ENCODE data around the gene PHAF1. TPM values are rescaled to one million over a fixed set of nuclear protein-coding genes. Genes with fewer than 3 reads are reported as not detected.

Gene PHAF1
- total RNA-seq, 1 donor from 2014 or later: 10.4 TPM

DNA sequence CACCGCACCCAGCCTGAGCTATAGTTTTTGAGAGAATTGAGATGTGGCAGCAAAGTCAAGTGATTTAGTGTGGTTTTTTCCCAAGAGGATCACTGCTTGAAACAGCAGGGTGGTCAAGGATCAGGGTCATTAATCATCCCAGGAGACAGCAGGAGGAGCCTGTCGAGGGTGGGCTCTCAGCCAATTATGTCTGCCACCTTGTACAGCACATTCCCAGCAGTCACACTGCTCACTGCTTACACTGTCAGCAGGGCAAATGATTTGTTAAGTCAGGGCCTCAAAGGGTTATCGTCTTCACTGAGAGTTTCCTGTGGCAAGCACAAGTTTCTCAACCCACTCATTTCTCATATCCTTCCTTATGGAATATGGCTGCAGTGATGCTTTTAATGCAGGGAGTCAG is 27.9 kb downstream of the PHAF1 start:
- Histone ChIP-seq H3K27ac (replicated peaks) (no peak overlapping the region), H3K27me3 (ENCODE audit: low read depth) (no peaks in the 10 kb centered on the region), H3K4me1 (no peaks in the 10 kb centered on the region), H3K9me3 (replicated peaks) (no peaks in the 10 kb centered on the region), H3K4me3 (no peak overlapping the region), H3K36me3 (peaks cover 95% of the 10 kb centered on the region)
- TF ChIP-seq, protein P1, sequence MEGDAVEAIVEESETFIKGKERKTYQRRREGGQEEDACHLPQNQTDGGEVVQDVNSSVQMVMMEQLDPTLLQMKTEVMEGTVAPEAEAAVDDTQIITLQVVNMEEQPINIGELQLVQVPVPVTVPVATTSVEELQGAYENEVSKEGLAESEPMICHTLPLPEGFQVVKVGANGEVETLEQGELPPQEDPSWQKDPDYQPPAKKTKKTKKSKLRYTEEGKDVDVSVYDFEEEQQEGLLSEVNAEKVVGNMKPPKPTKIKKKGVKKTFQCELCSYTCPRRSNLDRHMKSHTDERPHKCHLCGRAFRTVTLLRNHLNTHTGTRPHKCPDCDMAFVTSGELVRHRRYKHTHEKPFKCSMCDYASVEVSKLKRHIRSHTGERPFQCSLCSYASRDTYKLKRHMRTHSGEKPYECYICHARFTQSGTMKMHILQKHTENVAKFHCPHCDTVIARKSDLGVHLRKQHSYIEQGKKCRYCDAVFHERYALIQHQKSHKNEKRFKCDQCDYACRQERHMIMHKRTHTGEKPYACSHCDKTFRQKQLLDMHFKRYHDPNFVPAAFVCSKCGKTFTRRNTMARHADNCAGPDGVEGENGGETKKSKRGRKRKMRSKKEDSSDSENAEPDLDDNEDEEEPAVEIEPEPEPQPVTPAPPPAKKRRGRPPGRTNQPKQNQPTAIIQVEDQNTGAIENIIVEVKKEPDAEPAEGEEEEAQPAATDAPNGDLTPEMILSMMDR (IDR thresholded peaks at IDR 0.05; ENCODE audit: borderline replicate concordance): no peak
- no peak for DNase-seq
- intact Hi-C loops (cut with micrococcal nuclease): no loop called here

DNA sequence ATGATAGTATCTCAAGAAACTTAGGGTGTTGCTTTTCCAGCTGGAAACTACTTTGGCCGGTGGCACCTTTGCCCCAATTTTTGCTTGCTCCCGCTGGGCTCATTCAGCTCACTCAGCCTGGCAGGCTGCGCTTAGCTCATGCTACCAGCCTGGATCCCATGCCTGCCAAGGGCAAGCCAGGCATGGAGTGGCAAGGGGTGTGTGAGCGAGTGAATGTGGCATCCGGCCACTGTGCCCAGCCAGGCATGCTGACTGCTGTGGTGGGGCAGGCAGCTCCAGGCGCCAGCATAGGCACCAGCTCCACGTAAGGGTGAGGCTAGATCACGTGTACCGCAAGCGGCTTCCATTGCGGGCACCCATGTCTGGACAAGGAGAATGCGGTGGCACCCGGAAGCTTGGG is 31.6 kb downstream of the PHAF1 start:
- TF ChIP-seq, protein P1 (IDR thresholded peaks at IDR 0.05; ENCODE audit: borderline replicate concordance): no peak
- Histone ChIP-seq H3K27ac (replicated peaks) (no peak overlapping the region), H3K4me1 (no peaks in the 10 kb centered on the region), H3K27me3 (ENCODE audit: low read depth) (no peaks in the 10 kb centered on the region), H3K36me3 (peaks cover 98% of the 10 kb centered on the region), H3K4me3 (no peak overlapping the region), H3K9me3 (replicated peaks) (no peaks in the 10 kb centered on the region)
- intact Hi-C loops (cut with micrococcal nuclease): no loop called here
- no peak for DNase-seq

DNA sequence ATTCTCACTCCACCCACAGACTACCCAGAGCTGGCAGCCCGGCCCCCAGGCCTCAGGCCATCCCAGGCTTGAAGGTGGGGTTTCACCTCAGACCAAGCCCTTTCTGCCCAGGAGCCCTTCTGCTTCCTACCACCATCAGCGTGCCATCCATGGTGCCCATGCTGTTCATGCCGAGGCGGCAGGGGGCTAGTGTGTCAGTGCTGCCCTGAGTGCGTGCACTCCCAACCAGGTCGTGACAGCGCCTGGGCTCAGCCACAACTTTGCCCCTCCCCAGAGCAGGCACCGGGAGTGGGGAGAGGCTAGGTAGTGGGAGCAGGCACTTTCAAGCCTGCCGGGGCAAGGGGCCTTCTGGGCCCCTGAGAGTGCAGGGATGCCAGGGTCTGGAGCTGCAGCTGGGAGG is 32.6 kb downstream of the PHAF1 start:
- H3K9me3 ChIP-seq (replicated peaks): no peaks in the 10 kb centered on the region
- no peak for DNase-seq

DNA sequence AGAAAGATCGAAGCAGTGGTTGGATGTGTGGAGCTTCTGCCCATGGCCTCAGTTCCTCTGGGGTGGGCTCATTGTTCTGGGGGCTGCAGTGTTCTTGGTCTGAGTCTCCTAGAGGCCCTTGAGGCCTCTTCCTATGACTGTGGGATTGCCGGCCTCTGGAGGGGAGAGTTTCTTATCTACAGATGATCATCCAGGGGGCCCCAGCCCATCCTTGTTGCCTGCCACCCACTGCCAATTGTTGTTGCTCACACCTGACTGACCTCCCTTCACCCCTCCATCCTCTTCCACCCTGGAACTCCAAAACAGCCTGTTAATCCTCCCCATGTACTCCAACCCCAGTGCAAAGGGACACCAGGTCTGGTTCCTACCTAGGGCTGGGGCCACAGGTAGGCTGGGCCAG is 35.2 kb downstream of the PHAF1 start:
- H3K36me3 ChIP-seq: peaks cover 82% of the 10 kb centered on the region
- TF ChIP-seq, protein P1 (IDR thresholded peaks at IDR 0.05; ENCODE audit: borderline replicate concordance): no peak
- peaks cover 3% of the 10 kb centered on the region for H3K27me3 ChIP-seq (ENCODE audit: low read depth)
- H3K4me1 ChIP-seq: peaks cover 2% of the 10 kb centered on the region
- DNase-seq: no peak
- H3K27ac ChIP-seq (replicated peaks): no peak overlapping the region
- H3K4me3 ChIP-seq: no peak overlapping the region
- intact Hi-C loops (cut with micrococcal nuclease): no loop called here
- H3K9me3 ChIP-seq (replicated peaks): no peaks in the 10 kb centered on the region

More for the DNA sequence above, 32.6 kb downstream of the PHAF1 start:
- TF ChIP-seq, protein P1 (IDR thresholded peaks at IDR 0.05; ENCODE audit: borderline replicate concordance): no peak
- intact Hi-C loops (cut with micrococcal nuclease): no loop called here
- Histone ChIP-seq H3K27me3 (ENCODE audit: low read depth) (no peaks in the 10 kb centered on the region), H3K4me3 (no peak overlapping the region), H3K36me3 (peaks cover 98% of the 10 kb centered on the region), H3K27ac (replicated peaks) (no peak overlapping the region), H3K4me1 (no peaks in the 10 kb centered on the region)

DNA sequence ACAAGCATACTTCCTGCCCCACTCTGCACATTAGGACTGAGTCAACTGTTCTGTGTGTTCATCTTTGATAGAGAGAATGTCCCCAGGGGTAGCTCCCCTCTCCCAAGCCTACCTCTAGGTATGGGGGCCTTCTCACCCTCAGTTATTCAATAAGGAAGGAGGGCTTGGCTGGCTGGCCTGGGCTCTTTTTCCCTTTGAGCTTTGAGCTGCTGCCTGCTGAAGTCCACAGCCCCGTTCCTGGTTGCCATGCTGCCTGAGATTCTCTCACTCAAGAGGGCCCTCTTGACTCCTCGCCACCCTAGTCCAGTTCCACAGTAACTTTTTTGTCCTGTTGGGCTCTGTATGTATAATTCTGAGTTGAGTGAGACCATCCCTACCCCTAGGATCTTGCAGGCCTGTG is 36.0 kb downstream of the PHAF1 start:
- TF ChIP-seq, protein P1 (IDR thresholded peaks at IDR 0.05; ENCODE audit: borderline replicate concordance): no peak
- Histone ChIP-seq H3K4me3 (no peak overlapping the region), H3K27ac (replicated peaks) (no peak overlapping the region), H3K36me3 (peaks cover 74% of the 10 kb centered on the region), H3K9me3 (replicated peaks) (no peaks in the 10 kb centered on the region), H3K27me3 (ENCODE audit: low read depth) (peaks cover 10% of the 10 kb centered on the region), H3K4me1 (peaks cover 10% of the 10 kb centered on the region)
- no peak for DNase-seq
- intact Hi-C loops (cut with micrococcal nuclease): no loop called here

Measured in left ventricle myocardium inferior (tissue), 1 donor.